ENCODE measurements around the gene AGXT.

The AGXT gene

GRCh38 chr2:240886678-240887609 is 18.3 kb downstream of the AGXT start:
- DNase-seq (ENCODE audit: low read depth), result no peak

DNA sequence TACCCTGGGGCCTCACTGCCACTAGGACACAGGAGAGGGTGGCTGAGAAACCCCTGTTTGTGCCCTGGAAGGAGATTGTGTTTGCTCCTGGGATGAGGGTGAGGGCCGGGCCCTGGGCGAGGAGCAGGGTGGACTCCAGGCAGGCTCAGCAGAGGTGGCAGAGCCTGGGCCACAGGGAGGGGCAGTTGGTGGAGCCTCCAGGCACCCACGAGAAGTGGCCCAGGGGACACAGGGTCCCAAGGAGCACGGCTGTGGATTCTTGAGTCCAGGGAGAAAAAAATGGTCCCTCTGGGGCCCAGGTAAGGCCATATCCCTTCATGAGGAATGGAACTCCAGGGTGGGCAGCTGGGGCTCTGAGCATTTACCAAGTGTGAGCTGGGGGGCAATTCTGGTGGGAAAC is 19.0 kb downstream of the AGXT start:
- DNase-seq (ENCODE audit: low read depth), result no peak

GRCh38 chr2:240888130-240888889 is 19.7 kb downstream of the AGXT start:
- DNase-seq (ENCODE audit: low read depth), result no peak

DNA sequence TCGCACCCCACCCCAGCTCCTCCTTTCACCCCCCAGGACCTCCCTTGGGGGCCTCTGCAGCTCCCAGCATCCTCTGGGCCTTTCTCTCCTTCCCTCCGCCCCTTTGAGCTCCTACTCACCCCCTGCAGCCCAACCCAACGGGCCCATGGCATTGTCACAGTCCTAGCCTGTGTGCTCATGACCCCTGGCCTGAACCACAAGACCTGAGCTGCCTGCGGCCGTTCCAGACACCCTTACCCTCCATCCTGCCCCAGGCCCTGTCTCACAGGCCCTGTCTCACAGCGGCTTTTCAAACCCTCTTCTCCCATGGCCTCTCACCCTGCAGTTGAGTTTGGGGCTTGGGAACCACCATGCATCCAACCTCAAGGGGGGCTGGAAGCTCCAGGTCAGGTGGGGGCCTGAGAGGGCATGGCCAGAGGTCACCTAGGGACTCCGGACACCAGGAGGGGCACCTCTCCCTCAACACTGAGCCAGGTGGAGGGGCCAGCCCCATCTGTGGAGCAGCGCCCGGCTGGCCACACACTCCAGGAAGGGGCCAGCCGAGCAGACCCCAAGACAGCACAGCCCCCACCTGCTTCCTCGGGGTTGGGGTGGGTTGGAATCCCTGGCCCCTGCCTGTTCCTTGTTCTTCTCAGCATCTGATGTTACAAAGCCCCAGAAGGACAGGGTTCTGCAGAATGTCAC is 20.4 kb downstream of the AGXT start:
- DNase-seq (ENCODE audit: low read depth), result no peak

- no peak for DNase-seq (ENCODE audit: low read depth)
Observed at GRCh38 chr2:240889601-240890560, 21.3 kb downstream of the AGXT start.

- no peak for DNase-seq (ENCODE audit: low read depth)
Observed at GRCh38 chr2:240890691-240891090, 22.1 kb downstream of the AGXT start.

DNA sequence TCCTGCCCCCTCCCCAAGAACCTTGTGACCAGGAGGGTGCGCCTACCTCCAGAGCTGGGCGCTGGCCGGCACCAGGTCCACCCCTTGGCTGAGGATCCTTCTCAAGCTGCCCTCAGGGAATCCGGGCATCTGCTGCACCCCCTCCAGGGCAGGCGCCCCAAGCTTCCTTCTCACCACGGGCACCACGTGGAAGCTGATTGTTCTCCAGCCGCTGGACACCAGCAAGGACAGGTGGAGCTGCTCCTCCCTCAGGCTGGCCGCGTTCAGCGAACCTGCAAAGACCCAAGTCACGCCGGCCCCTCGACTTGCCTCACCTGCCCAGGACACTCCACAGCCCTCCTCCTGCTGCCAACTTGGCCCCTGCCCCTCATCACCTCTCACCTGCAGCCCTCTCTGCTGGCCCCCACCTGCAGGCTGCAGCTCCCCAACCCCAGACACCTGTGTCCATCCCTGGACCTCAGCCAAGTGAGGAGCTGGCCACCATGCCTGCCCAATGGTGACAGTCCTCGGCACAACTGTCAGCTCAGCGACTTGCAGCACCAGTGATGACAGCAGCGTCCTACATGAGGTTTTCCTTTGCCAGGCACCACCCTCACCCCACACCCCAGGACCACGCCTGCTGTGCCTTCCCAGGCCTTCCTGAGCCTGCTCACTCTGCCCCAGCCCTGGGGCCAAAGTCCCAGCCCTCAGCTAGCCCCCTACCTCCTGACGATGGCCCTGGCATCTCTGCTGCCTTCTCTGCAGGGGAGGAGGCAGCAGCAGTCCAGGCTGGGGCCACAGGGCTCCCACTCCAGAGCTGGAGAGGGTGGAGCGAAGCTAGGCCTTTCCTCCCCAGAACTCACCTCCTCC is 23.1 kb downstream of the AGXT start:
- DNase-seq (ENCODE audit: low read depth), result no peak

DNA sequence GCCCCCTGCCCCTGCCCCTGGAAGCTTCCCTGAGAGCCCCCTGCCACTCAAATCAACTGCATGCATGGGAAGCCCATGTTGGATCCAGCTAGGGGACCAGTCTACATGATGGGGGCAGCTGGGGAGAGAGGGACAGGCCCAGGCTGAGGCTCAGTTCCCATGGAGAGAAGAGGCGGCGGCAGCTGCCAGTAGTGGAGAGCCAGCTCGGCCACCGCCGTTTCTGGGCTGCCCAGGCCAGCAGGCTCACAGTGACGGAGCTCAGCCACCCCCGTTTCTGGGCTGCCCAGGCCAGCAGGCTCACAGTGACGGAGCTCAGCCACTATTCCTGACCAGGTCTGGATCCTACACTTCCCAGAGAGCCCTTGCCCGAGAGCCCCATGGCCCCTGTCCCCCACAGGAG is 23.7 kb downstream of the AGXT start:
- DNase-seq (ENCODE audit: low read depth), result no peak

DNA sequence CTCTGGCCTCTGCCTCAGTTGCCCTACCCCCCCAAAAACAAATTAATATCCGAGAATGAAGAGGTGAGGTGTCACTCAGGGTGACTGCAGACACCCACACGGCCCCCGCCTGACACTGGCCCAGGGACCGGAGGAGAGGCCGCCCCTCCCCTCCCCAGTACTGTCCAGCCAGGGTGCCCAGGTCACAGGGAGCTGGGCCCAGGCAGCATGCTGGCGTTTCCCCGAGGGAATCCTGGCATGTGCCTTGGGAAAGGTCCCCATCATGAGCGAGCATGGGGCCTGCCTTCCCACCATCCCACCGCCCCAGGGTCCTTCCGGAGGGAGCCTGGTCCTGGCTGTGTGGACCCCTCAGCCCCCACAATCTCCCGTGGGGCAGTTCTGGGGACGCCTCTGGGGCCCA is 24.3 kb downstream of the AGXT start:
- no peak for DNase-seq (ENCODE audit: low read depth)

GRCh38 chr2:240893363-240893844 is 24.8 kb downstream of the AGXT start:
- no peak for DNase-seq (ENCODE audit: low read depth)

DNA sequence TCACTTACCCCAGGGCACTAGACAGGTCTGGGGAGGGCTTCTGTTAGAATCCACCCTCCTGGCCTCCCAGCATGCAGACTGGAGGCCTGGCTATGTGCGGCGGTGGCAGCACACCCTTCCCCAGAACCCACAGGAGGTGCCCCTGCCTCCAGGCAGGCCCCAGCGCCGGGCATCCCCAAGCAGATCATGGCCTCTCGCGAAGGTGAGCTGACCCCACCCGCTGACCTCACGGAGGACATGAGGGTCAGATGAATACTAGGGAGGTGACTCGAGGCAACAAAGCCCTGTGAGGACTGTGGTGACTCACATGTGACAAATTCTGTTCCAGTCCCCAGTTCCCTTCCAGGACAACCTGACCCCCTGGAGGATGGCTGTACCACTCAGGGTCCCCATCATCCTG is 25.4 kb downstream of the AGXT start:
- no peak for DNase-seq (ENCODE audit: low read depth)

DNA sequence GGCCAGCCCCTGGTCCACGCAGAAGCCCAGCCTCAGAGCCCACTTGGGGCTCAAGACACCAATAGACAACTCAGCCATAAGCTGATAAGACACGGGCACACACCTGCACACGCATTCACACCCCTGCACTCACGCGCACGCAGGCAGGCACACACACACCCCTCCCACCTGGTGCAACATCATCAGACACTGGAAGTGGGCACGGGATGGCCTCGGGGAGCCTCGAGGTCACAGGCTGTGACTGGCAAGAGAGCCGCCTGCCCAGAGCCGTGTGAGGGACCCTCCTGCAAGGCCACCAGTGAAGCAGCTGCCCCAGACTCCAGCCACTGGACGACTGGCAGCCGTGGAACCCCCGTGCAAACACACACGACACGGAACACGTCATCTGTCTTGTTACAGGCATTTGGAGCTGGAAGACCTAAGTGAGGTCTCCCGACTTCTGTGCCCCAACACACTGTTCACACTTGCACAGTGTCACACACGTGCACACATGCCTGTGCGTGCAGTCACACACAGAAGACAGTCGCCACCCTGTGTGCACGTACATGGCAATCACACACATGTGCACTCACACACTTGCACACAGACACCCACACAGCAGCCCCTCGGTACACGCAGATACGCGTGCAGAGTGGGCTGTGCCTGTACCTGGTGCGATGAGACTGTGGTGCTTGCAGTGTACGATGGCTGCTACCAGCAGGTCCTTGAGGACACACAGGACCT is 26.4 kb downstream of the AGXT start:
- no peak for DNase-seq (ENCODE audit: low read depth)

GRCh38 chr2:240895656-240896388 is 27.2 kb downstream of the AGXT start, which contains the start of gene MAB21L4:
TSS of gene MAB21L4 (minus strand) at chr2:240896156. CDS start at chr2:240895997, 159 bp downstream.
- DNase-seq (ENCODE audit: low read depth), result no peak

DNA sequence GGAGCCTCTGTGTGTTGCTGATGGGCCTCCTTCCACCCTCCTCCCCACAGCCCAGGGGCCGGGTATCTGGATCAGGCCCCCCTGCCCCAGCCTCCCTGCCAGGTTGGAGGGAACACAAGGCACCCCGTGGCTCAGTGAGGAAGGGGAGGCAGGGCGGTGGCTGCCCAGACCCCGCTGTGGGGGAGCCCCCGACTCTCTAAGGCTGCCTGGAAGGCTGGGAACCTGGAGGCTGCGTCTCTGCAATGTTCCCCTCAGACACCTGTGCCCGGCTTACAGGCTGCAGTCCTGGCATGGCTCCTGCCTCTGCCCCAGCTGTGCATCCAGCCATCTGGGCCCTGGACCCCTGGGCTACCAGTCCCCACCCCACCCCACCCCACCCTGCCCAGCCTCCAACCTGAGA is 27.8 kb downstream of the AGXT start:
- DNase-seq (ENCODE audit: low read depth), result no peak

GRCh38 chr2:240896871-240897692 is 28.5 kb downstream of the AGXT start:
- no peak for DNase-seq (ENCODE audit: low read depth)

DNA sequence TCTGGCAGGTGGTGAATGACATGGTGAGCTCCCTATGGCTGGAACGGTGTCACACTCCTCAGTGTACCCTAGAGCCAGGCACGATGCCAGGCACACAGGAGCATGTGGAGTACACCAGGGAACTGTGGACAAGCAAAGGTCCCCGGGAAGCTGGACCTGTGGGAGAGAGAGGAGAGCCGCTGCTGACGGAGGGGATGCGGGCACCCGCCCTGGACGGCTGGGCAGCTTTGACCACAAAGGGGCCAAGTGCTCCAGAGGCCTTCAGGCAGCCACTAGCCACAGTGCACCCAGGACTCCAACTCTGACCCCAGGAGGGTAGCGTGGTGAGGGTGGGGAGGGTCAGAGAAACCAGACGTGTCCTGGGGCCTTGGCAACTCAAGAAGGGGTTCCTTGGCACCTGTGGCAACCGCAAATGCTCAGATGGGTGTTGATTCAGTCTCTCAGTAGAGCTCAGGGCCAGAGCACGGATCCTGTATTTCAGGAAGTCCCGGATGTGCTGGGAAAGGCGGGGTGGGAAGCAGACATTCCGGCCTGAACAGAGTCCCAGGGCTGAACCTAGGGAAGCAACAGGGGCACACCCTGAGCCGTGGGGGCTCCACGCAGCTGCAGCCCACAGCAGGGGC is 29.6 kb downstream of the AGXT start:
- DNase-seq (ENCODE audit: low read depth), result no peak

GRCh38 chr2:240898731-240899467 is 30.3 kb downstream of the AGXT start:
- DNase-seq (ENCODE audit: low read depth), result no peak
